OCI-LY7 (cell line): ENCODE data around the gene USP44. TPM values are rescaled to one million over a fixed set of nuclear protein-coding genes. Genes with fewer than 3 reads are reported as not detected.

ENCODE experiments used
- BruUV-seq: library from RNA; stranded (reverse); fragments of 400-500 nt; replicated peaks from 2 replicates; lab custom pipeline; 2021; lab: Mats Ljungman, UMichigan
- CTCF ChIA-PET: fragments of 300-600 bp; sonication (Branson Sonifier 250); formaldehyde crosslinking; loops from one replicate; lab custom pipeline; 2022; ENCODE audit warnings: antibody characterized with exemption; ENCODE audit not compliant: unreplicated experiment; lab: Charles Lee
- POLR2A ChIA-PET: fragments of 300-600 bp; sonication (Branson Sonifier 250); formaldehyde crosslinking; loops from one replicate; lab custom pipeline; 2022; ENCODE audit warnings: antibody characterized with exemption; lab: Charles Lee
- DNase-seq: peaks from one replicate; pipeline ENCODE4 v3.0.0-alpha.2; 2015; ENCODE audit warnings: low spot score
- H2AFZ ChIP-seq: fragments of 200-600 bp; sonication (generic), shearing (Covaris generic); 2 replicates; pipeline ENCODE4 v1.6.1; 2014; ENCODE audit warnings: mild to moderate bottlenecking, antibody characterized with exemption, low read length, moderate library complexity
- H3K27ac ChIP-seq: fragments of 200-600 bp; sonication (generic); 2 replicates; pipeline ENCODE4 v1.5.1; 2014; ENCODE audit warnings: mixed run types, low read depth, mild to moderate bottlenecking, moderate library complexity, low read length, inconsistent platforms; ENCODE audit not compliant: poor library complexity, severe bottlenecking
- H3K36me3 ChIP-seq: fragments of 200-600 bp; sonication (generic); 2 replicates; pipeline ENCODE4 v1.6.1; 2014; ENCODE audit warnings: mild to moderate bottlenecking, antibody characterized with exemption, low read length, moderate library complexity, mixed read lengths; ENCODE audit not compliant: insufficient read depth
- H3K4me1 ChIP-seq: fragments of 200-600 bp; sonication (generic); 2 replicates; pipeline ENCODE4 v1.5.1; 2014; ENCODE audit warnings: mild to moderate bottlenecking, low read length; ENCODE audit not compliant: insufficient read depth, poor library complexity, severe bottlenecking
- H3K4me2 ChIP-seq: fragments of 200-600 bp; sonication (generic); 2 replicates; pipeline ENCODE4 v1.6.1; 2014; ENCODE audit warnings: mild to moderate bottlenecking, low read length
- H3K4me3 ChIP-seq: fragments of 200-600 bp; sonication (generic); 2 replicates; pipeline ENCODE4 v1.5.1; 2014; ENCODE audit warnings: mild to moderate bottlenecking, low read depth, low read length; ENCODE audit not compliant: poor library complexity, severe bottlenecking
- H3K79me2 ChIP-seq: fragments of 200-600 bp; sonication (generic); 2 replicates; pipeline ENCODE4 v1.6.1; 2016; ENCODE audit warnings: low read depth, mild to moderate bottlenecking, low read length, moderate library complexity, mixed read lengths; ENCODE audit not compliant: insufficient read depth
- H3K9me2 ChIP-seq: fragments of 200-600 bp; sonication (generic); 2 replicates; pipeline ENCODE4 v1.6.1; 2016; ENCODE audit warnings: mild to moderate bottlenecking, low read length, mixed read lengths; ENCODE audit not compliant: insufficient read depth
- H3K9me3 ChIP-seq: fragments of 200-600 bp; sonication (generic); 2 replicates; pipeline ENCODE4 v1.6.1; 2014; ENCODE audit warnings: mild to moderate bottlenecking, mixed run types, low read length, mixed read lengths
- H4K20me1 ChIP-seq: fragments of 200-600 bp; sonication (generic); 2 replicates; pipeline ENCODE4 v1.6.1; 2014; ENCODE audit warnings: mild to moderate bottlenecking, antibody characterized with exemption, low read length, moderate library complexity, mixed read lengths; ENCODE audit not compliant: insufficient read depth
- CTCF ChIP-seq: fragments of 200-600 bp; sonication (generic); conservative IDR thresholded peaks from 2 replicates; pipeline ENCODE4 v1.5.1; 2014; ENCODE audit warnings: mild to moderate bottlenecking, antibody characterized with exemption, low read length, moderate library complexity, mixed read lengths
- EZH2phosphoT487 ChIP-seq: fragments of 200-600 bp; sonication (generic); IDR thresholded peaks from 2 replicates; pipeline ENCODE4 v1.6.1; 2018; ENCODE audit warnings: low read depth, borderline replicate concordance, mild to moderate bottlenecking, mixed run types, antibody characterized with exemption, low read length, moderate library complexity, mixed read lengths
- intact Hi-C: fragments of 100-400 bp; cut with micrococcal nuclease; formaldehyde crosslinking; loops from one replicate; pipeline ENCODE4 v1.10.0; 2022; ENCODE audit not compliant: unreplicated experiment
- total RNA-seq, 2 experiments: library from RNA; depleted of rRNA in 1 of 2; stranded (reverse); fragments of >200 nt in 1 of 2; shearing (Covaris generic) in 1 of 2; gene quantifications; 2 replicates each; pipeline ENCODE4 v1.2.3, GENCODE V29; 2014 to 2022

Gene USP44
- total RNA-seq, 2 experiments from 2014 or later = 3.4 to 8.6 TPM

DNA sequence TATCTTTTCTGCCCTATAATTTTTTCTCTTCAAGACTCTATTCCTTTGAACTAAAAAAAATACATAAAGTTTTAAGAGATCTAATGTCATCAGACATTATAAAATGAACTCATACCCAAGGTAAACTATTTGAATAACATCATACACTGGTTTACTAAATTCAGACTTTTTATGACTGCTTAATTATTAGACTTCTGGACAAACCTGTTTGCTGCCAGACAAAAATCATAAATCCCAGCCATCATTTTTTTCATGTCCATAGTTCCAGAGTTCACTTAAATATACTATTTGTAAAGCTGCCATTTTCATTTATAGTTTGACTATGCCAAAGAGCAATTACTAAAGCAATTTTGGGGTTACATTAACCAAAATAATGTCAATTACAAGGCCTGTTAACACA lies 34.0 kb downstream of the USP44 start:
- POLR2A ChIA-PET = interaction anchor here (0.8 to 1.1 kb wide), 2 partner anchors 18 to 175 kb away, joined by 3 read pairs; no protein-coding TSS in a partner anchor
- no peaks in the 10 kb centered on the region for H3K9me3 ChIP-seq
- H3K4me1 ChIP-seq = no peaks in the 10 kb centered on the region
- no peak overlapping the region for H3K4me3 ChIP-seq
- no peak overlapping the region for H3K4me2 ChIP-seq
- TF ChIP-seq EZH2phosphoT487 = no peak
- no peak for TF ChIP-seq CTCF
- CTCF ChIA-PET = no interaction called here
- H2AFZ ChIP-seq = no peak overlapping the region
- H4K20me1 ChIP-seq = peaks cover 4% of the 10 kb centered on the region; the same call in 1 of the 2 replicates
- no peak for DNase-seq
- no peaks in the 10 kb centered on the region for H3K9me2 ChIP-seq
- BruUV-seq = no TSS peak
- intact Hi-C loops = loop anchor here (5.0 kb wide), 1 partner anchor 400 kb away; no protein-coding TSS in a partner anchor
- peaks cover 66% of the 10 kb centered on the region for H3K36me3 ChIP-seq
- H3K79me2 ChIP-seq = no peaks in the 10 kb centered on the region
- no peak overlapping the region for H3K27ac ChIP-seq

DNA sequence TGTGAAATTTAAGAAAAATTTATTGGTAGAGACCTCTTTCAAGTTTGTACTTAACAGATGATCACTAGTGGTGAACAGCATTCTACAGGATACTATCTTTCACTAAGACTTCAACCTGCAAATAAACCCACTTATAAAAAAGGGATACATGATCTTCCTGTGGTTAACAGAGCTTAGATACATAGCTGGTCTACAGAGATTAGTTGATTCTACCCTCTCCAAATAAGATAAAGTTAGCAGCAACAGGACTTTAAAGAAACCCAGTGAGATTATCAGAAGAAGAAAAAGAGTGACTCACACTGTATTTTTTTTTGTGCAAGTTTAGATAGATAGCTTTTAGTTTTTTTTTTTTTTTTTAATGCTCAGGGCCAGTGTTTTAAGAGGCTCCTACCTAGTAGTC lies 34.5 kb downstream of the USP44 start:
- Histone ChIP-seq H3K27ac (no peak overlapping the region), H3K79me2 (no peaks in the 10 kb centered on the region), H3K9me3 (no peaks in the 10 kb centered on the region), H3K4me1 (no peaks in the 10 kb centered on the region), H3K4me3 (no peak overlapping the region), H3K9me2 (no peaks in the 10 kb centered on the region), H3K4me2 (no peak overlapping the region), H4K20me1 (peaks cover 4% of the 10 kb centered on the region; the same call in 1 of the 2 replicates), H3K36me3 (peaks cover 71% of the 10 kb centered on the region), H2AFZ (no peak overlapping the region)
- no peak for DNase-seq
- intact Hi-C loops = loop anchor here (5.0 kb wide), 1 partner anchor 399 kb away; no protein-coding TSS in a partner anchor
- POLR2A ChIA-PET = interaction anchor here (0.5 to 1.1 kb wide), 4 partner anchors 19 to 420 kb away, joined by 3 read pairs; no protein-coding TSS in a partner anchor
- no peak for TF ChIP-seq EZH2phosphoT487
- no TSS peak for BruUV-seq
- CTCF ChIA-PET = no interaction called here

GRCh38 chr12:95515197-95515596 lies 36.1 kb downstream of the USP44 start:
- H3K27ac ChIP-seq = no peak overlapping the region
- BruUV-seq = no TSS peak
- POLR2A ChIA-PET = interaction anchor here (0.6 kb wide), 1 partner anchor 33 kb away, joined by 5 read pairs; no protein-coding TSS in a partner anchor
- no peak for DNase-seq
- no peaks in the 10 kb centered on the region for H3K9me3 ChIP-seq
- H2AFZ ChIP-seq = no peak overlapping the region
- H3K36me3 ChIP-seq = peaks cover 86% of the 10 kb centered on the region
- H4K20me1 ChIP-seq = peaks cover 4% of the 10 kb centered on the region; the same call in 1 of the 2 replicates
- intact Hi-C loops = loop anchor here (5.0 kb wide), 1 partner anchor 398 kb away; no protein-coding TSS in a partner anchor
- H3K79me2 ChIP-seq = peaks cover 5% of the 10 kb centered on the region; the same call in 1 of the 2 replicates
- no peaks in the 10 kb centered on the region for H3K9me2 ChIP-seq
- CTCF ChIA-PET = no interaction called here
- H3K4me3 ChIP-seq = no peak overlapping the region
- TF ChIP-seq EZH2phosphoT487 = no peak
- TF ChIP-seq CTCF = no peak
- H3K4me2 ChIP-seq = no peak overlapping the region
- no peaks in the 10 kb centered on the region for H3K4me1 ChIP-seq
